Fibroblast of gingiva (primary cell): ENCODE measurements around the gene HOXA3.

ENCODE experiments used
- DNase-seq: peaks from one replicate; pipeline ENCODE4 v3.0.0-alpha.2; 2011; ENCODE audit warnings: low read depth

The HOXA3 gene

DNA sequence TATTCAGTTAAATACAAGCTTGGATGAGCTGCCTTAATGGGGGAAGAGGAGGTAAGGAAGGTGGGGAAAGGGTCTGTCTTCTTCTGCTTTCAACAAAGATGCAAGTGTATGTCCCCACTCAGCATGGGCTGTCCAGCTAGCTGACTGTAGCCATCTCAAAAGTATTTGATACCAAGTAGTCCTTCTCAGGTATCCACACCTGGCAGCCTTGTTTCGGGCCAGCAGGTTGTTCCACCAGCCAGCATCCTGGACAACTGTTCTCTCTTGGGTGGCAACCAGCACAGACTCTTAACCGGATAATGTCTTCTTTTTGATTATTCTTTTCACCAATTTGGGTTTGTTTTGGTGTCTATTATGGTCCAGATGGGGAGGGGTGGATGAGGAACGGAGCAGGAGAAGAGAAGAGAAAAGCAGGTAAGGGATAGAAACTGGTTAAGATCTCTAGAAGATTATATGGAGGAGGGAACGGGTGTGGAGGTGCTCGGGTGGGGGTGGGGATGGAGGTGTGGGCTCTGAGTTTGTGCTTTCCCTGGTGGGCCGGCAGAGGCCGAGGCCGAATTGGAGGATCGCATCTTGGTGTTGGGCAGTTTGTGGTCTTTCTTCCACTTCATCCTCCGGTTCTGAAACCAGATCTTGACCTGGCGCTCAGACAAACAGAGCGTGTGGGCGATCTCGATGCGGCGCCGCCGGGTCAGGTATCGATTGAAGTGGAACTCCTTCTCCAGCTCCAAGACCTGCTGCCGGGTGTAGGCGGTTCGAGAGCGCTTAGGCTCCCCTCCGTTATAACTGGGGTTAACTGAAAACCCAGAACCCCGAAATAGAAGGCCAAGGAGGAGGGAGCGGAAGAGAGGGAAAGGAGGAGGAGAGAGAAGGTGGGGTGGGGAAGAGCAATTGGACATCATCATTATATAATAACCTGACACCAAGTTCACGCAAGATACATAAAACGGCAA is 23.3 kb downstream of the HOXA3 start:
- no peak for DNase-seq

- no peak for DNase-seq
Observed at GRCh38 chr7:27128034-27128433, 24.3 kb downstream of the HOXA3 start.

DNA sequence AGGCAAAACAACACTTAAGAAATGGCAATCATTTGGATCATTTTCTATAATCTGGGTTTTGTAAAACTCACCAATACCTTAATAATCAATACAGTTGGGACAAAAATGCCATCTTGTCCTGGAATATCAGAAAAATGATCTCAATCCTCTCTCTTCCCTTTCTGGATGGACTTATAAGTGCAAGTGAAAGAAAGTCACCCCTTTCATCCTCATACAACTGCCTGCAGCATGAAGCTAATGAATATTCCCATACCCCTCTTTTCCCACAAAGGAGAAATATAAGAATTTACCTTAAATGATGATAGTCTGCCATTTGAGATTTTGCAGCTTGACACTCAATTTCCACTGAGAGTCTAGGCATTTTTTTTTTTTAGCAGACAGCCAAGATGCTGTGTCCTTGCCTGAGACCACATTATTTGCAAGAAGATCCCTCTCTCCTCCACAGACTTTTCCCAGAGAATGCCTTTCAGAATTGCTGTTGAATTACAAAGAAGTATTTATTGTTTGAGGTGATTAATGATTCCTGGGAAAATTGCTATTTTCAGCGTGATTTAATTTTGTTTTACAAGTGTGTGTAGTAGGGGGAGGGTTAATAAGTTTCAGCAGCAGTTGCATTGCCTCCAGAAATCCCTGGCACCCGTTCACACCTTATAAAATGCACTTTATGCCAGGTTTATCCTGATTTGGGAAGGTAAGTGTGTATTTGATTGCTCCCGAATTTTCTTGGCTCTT is 25.6 kb downstream of the HOXA3 start:
- no peak for DNase-seq

- no peak for DNase-seq
Observed at GRCh38 chr7:27125986-27126394, 26.4 kb downstream of the HOXA3 start.

DNA sequence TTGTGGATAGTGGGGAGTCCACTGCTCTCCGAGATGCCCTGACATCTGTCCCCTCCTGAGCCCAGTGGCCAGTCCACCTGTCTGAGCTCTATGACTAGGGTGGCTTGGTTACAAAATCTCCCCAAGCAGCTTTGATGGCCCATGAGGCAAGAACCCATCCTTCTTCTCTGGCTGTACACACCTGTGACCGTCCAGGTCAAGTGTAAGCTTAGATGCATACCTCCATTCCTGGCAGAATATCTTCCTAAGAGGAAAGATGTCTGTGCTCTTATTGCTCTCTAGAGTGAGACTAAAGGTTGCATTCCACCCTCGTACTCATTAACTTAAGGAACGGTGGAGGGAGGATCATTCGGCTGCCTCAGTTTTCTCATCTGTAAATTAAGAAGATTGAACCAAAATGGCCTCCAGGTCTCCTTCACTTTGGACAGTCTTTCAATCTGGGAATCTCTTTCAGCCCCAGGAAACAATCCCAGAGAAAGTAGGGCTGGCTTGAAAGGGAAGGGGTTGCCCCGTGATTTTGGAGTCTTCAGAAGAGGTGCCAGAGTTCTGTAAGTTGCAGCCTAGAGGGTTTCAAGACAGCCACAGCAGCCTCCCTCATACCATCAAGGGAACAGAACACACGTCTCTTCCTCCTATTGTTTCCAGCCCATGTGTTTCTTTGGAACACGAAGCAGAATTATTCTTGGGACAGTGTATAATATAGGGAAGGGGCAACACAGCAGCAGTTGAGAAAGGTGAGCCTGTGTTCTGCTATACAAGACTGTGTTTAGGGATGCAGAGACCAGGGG is 27.3 kb downstream of the HOXA3 start:
- no peak for DNase-seq

- no peak for DNase-seq
Observed at GRCh38 chr7:27124096-27124901, 28.1 kb downstream of the HOXA3 start.

DNA sequence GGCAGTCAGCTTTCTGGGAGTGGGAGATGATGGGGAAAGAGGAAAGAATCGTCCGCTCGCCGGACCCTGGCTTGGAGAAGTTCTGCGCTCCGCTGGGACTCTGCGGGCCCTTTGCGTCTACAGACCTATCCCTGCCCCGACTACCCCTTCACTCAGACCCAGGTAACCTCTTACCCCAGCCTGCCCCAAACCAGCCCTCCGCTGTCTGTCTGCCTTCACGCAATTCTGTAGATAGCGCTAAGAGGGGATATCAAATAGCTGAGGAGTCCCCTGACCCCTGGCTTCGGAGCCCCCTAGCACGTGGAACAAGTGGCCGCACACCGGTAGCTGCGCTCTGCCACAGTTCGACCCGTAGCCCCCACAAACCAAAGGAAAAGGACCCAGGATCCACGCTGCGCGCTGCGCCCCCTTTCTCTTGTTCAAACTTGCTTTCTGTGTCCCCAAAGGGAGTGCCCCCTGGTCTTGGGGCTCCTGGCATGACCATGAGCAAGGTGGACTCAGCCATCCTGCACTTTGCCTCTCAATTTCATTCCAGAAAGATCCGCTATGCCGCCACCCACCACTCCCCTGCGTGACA is 28.8 kb downstream of the HOXA3 start:
- no peak for DNase-seq

- no peak for DNase-seq
Observed at GRCh38 chr7:27123007-27123476, 29.3 kb downstream of the HOXA3 start.

GRCh38 chr7:27122077-27122910 is 30.1 kb downstream of the HOXA3 start:
- DNase-seq, result no peak

DNA sequence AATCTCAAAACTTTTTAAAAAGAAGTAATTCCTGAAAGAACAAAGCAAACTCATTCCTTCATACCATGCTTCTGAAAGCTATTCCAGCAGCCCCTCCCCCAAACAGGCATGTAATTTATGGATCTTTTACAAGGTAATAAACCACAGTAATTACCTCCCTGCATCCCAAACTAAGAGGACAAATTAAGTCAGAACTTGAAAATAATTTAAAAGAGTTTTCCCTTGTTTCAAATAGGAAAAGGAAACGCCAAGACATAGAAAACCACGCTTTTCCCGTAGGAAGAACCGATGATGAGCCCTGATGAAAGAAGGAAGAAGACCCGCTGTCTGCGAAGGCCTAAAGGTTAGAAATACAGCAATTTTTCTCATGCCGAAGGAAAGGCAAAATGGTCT is 30.7 kb downstream of the HOXA3 start:
- no peak for DNase-seq

GRCh38 chr7:27119412-27119911 is 32.9 kb downstream of the HOXA3 start:
- DNase-seq, result no peak

DNA sequence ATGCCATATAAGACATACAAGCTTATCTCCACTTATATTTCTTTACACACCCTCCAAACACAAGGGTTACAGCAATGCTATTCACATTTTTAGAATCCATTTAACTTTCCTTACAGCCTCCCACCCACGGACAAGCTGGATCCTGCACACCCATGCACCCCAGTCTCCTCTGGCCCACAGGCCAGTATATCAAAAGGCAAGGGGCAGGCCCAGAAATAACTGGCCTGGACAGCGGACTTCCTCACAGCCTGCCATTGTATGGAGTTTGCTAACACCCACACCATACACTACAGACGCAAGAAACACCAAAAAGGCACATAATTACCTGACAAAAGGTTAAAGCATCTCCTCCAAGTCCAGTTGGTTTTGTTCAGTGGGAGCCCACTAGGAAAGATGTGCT is 33.8 kb downstream of the HOXA3 start:
- DNase-seq, result no peak

DNA sequence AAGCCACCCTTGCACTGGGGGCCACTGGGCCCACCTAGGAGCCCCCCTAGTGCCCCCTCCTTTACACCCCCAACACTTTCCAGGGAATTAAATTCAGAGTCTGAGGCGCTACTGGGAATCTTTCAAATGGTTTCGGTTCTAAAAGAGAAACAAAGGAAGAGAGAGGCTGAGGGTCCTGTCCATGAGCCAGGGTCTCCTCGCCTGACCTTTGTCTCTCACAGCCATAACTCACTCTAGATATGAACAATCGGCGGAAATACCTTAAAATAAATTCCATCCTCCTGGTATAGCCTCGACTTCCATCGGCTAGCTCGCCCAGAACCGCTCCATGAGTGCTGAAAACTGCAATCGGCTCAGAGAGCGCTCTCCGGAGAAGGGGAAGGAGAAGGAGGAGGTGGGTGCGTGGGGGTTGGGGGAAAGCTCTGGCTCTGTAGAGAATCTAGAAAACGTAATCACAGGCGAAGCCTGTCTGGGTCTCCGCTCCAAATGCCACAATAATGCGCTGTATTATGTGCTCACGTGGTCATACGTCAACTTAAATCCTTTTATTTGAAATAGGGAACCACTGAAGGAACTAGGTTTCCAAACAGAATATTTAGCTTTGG is 34.4 kb downstream of the HOXA3 start:
- no peak for DNase-seq

DNA sequence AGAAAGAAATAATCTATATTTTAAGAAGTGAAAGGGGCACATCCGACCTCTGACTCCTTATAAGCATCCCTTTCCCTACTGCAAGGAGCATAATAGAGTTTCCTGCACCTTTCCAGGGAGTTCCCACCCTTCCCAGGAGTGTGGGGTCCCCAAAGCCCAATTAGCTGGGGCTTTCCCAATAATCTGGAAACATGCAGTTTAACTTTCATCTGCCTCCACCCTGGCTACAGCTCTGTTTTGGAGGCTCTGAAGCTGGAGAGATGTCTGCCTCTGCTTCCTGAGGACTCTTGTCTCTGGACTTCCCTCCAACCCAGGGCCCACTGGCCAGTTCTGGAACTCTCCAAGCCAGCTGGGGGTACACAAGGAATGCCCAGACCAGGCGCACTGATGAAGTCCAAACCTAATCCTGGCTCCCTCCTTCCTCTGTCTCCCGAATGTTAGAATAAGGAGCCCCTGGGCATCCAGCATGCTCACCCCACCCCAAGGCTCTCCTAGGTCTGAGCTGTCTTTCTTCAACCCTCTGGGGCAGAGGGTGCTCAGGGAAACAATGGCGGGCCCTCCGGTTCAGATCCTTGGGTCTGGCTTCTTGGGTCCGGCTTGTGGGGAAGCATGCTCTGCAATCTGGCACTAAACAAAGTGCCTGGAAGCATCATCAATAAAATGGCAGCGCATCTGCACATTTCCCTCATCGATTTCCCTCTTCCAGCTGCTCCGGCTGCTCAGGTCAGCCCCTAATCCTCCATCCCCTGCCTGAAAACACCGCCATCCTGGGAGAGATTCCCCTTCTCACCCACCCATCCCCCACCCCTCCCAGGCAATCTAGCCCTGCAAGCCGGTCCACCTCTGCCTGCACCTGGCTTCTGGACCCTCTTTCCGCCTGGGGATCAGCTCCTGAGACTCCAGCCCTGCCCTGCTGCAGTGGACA is 35.2 kb downstream of the HOXA3 start:
- DNase-seq, result no peak

DNA sequence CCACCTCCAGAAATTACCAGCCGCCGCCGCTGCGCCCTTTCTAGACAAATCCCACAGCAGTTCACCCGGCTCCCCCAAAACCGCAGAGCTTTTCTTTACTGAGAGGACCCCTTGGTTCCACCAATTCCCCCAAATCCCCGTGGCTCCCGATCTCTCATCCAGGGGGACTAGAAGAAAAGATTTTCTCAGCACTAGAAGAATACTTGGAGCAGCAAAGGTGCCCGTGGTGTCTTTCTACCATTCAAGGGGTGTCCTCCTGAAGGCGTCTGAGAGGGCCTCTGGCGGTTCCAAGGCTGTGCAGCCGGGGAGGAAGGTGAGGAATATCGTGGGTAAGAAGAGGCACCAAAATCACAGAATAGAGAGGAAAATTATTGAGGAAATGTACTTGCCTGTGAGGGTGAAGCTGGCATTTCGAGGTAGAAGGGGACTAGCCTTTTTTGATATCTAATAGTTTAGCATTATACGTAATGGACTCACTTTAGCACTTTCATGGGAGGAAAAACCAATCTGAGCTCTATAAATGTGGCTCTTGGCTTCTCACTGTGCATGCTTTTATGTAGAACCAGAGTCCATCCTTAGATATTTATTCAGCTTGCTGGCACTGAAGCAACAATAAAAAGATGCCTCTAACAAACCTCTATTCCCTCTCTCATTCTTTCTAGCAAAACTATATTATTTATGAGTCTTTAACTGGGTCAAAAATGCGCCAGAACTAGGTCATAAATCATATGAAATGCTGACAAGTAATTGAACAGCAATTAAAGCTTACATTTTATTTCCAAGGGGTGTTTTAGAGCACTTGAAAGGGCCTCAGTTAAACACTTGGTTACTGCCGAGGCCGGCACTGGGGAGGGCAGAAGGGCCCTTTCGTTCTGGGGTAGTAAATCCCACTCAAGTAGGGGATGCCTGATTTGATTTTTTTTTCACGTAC is 36.1 kb downstream of the HOXA3 start:
- DNase-seq, result no peak

DNA sequence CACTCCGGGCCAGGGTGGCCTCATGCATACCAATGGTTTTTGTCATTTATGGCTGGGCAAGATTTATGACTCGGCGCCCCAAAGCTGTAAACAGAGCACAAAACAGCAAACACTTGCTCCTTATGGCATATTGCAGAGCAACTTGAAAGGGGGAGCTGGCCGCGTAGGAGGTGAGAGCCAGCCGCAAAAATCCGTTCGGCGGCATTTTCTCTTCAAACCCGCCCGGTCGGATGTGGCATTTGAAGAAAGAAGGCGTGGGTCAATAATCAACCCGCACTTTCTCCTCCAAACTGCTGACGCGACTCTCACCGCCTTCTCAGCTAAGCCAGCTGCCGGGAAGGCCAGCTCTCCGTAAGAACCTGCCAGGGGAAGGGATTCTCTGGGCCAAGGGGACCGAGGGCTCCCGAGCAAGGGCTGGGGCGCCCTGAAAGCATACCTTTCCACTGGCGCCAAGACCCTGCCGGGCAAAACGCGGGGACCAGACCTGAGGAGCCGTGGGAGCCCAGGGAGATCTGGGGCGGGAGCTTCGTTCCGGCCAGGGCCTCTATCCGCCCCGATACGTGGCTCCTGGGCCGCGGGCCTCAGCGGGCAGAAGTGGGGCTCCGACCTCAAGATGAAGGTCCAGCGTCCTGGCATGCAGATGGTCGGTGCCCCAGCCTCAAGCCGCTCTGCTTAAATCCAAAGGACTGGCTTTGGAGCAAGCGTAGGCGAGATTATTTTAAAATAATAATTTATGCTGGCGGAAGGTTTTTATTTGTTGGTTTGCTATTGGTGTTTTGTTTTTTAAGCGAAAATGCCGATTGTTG is 37.0 kb downstream of the HOXA3 start:
- DNase-seq, result no peak

DNA sequence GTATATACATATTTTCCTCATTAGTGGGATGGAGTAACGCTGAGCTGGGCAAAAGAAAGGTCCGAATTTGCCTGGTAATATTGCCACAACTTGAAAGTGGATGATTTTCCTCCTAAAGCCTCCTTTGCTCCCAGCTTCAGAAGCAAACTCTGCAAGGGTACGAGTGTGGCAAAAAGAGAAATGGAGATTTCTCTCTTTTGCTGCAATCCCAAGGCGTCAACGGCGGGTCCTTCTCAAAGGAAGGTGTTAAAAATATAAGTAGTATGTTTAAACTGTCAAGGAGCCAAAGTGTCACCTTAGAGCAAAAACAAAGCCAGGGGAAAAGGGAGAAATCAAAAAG is 37.5 kb downstream of the HOXA3 start:
- no peak for DNase-seq
